Brain microvascular endothelial cell (primary cell): Measurements from ENCODE around the gene MED9.

Source experiments
- DNase-seq: peaks from one replicate; pipeline ENCODE4 v3.0.0-alpha.2; 2020
- H3K27ac ChIP-seq: fragments of 250-450 bp; sonication (Bioruptor Pico); 2 replicates; pipeline ENCODE4 v1.5.1; 2020; ENCODE audit warnings: mild to moderate bottlenecking, moderate library complexity
- H3K27me3 ChIP-seq: fragments of 250-450 bp; sonication (Bioruptor Pico); replicated peaks from 2 replicates; pipeline ENCODE4 v1.5.1; 2020; ENCODE audit warnings: mild to moderate bottlenecking
- H3K36me3 ChIP-seq: fragments of 250-450 bp; sonication (Bioruptor Pico); replicated peaks from 2 replicates; pipeline ENCODE4 v1.5.1; 2020; ENCODE audit warnings: mild to moderate bottlenecking
- H3K4me3 ChIP-seq: 2 replicates; pipeline ENCODE4 v1.5.1; 2011; ENCODE audit warnings: low read depth, mild to moderate bottlenecking, control low read depth, low read length, moderate library complexity
- CTCF ChIP-seq: IDR thresholded peaks from 2 replicates; pipeline ENCODE4 v1.5.1; 2011; ENCODE audit warnings: low read depth, mild to moderate bottlenecking, moderate library complexity, low read length, control low read depth, inconsistent platforms; ENCODE audit errors: missing control alignments
- in situ Hi-C: cut with HindIII; loops from 2 replicates; pipeline ENCODE4 v1.10.0; 2017; ENCODE audit warnings: low sequenced_read_pairs, low pct_ligation_motif_present

MED9 gene

GRCh38 chr17:17505151-17505550, 28.4 kb downstream of the MED9 start:
- in situ Hi-C loops: no loop called here
- no peaks in the 10 kb centered on the region for H3K36me3 ChIP-seq

DNA sequence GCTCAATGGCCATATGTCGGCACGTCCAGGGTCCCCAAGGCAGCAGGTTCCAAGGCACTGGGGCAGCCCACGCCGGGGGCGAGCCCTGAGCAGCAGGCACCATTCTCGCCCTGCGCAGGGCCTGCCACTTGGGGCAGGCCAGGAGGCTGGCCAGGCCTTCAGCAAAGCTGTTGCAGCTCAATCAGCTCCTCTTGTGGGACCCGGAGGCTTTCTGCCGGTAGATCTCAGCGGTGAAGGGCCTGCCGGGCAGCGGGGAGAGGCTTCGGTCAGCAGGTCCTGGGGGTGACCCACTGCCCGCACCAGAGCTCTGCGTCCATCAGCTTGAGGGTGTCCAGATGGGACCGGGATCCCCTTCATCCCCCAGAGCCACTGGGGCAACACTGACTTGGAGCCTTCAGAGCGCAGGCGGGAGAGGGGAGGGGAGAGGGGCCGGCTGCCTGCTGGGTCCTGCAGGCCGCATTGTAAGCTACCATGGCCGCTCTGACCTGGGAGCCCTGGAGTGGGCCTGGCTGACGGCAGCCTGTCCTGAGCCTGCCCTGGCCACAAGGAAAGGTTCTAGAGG, 28.9 kb downstream of the MED9 start:
- TF ChIP-seq CTCF: no peak
- Histone ChIP-seq H3K36me3 (no peaks in the 10 kb centered on the region), H3K27me3 (no peaks in the 10 kb centered on the region), H3K4me3 (no peak overlapping the region), H3K27ac (no peak overlapping the region)
- in situ Hi-C loops: no loop called here
- DNase-seq: no peak

More at GRCh38 chr17:17505151-17505550, 28.4 kb downstream of the MED9 start:
- Histone ChIP-seq H3K4me3 (no peak overlapping the region), H3K27ac (no peak overlapping the region), H3K27me3 (no peaks in the 10 kb centered on the region)
- no peak for TF ChIP-seq CTCF
- no peak for DNase-seq

DNA sequence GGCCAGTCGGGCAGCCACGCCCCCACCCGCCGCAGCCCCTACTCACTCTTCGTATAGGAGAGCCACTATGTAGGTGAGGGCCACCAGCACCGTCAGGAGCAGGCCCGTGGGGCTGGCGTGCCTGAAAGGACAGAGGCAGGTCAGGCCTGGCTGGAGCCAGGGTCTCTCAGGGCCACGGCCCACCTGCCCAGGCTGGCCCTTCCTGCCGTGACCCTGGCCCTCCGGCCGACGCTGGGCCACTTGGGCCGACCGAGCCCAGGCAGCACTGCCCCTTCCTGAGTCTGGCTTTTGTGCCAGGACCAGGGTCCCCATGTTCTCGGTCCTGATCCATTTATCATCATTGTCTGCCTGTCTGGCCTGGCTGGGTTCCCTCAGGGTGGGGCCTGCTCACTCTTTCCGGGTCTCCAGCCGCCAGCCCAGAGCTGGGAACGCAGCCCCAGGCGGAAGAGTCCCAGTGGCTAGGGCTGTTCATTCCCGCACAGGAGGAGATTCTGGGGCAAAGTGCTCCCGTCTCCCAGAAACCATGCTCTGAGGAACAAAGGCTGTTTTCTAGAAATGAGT, 29.5 kb downstream of the MED9 start:
- Histone ChIP-seq H3K4me3 (no peak overlapping the region), H3K36me3 (no peaks in the 10 kb centered on the region), H3K27ac (no peak overlapping the region), H3K27me3 (no peaks in the 10 kb centered on the region)
- no peak for DNase-seq
- TF ChIP-seq CTCF: no peak
- in situ Hi-C loops: no loop called here

DNA sequence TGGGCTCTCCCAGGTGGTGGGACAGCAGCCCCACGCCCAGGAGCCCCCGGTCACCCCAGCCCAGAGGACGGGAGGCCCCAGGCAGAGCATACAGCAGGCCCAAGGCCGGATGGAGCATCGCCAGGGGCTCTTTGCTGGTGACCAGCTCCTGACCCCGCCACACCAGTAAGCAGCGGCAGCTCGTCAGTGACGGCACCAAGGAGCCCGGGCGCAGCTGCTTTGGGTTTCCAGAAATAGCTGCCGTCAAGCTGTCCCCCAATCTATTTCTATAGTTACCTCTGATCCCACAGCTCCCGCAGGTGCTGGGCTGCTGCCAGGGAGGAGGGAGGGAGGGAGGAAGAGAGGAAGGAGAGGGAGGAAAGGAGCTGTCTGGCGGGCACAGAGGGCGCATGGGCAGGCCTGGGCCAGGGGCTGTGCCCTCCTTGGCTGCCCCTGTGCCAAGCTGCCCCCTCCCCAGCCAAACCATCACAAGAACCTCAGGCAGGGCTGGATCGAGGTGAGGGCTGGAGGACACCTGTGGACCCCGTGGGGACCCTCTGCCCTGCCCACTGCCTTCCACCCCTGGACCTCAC, 30.2 kb downstream of the MED9 start:
- Histone ChIP-seq H3K27ac (no peak overlapping the region), H3K4me3 (no peak overlapping the region), H3K27me3 (no peaks in the 10 kb centered on the region), H3K36me3 (no peaks in the 10 kb centered on the region)
- DNase-seq: no peak
- no peak for TF ChIP-seq CTCF
- in situ Hi-C loops: no loop called here

DNA sequence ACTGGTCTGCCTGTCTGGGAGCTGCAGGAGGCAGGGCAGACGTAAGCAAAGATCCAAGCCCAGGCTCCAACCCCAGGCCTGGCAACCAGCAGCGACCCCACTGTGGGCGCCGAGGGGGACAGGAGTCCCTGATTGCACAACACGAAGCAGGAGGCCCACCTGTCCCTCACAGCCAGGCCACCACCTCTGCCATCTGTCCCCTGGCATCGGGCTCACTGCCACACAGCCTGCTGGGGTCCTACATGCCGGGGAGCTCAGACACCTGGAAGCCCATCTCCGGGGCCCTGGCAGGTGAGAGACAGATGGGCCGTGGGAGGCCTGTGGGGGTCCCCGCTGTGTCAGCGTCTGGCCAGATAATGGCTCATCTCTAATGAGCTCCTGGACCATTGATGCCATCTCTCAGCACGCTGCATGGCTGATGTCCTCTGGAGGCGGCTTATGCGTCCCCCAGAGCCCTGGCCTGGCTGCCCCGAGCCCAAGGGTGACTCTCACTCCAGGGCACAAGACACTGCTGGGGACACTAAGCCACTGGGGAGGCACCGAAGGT, 30.7 kb downstream of the MED9 start:
- no peak for TF ChIP-seq CTCF
- H3K27ac ChIP-seq: no peak overlapping the region
- no peaks in the 10 kb centered on the region for H3K36me3 ChIP-seq
- H3K4me3 ChIP-seq: no peak overlapping the region
- DNase-seq: no peak
- in situ Hi-C loops: no loop called here
- no peaks in the 10 kb centered on the region for H3K27me3 ChIP-seq
